Stimulated activated effector memory CD8-positive, alpha-beta T cell treated with anti-CD3 and anti-CD28 coated beads, Interleukin-12 subunit alpha, Interleukin-12 subunit beta, amount 100 ng/mL, for 72 hours (primary cell): Measurements from ENCODE around the gene UHRF1.

Experiments
- ATAC-seq: fragments of 150-1000 bp; cut with Tn5 transposase; 2 replicates; pipeline ENCODE4 v1.10.0; 2021
- DNase-seq, 2 donors: peaks; one replicate each; pipeline ENCODE4 v3.0.0; 2021 to 2022; ENCODE audit warnings: low spot score in 2 of 2
- H3K27ac Mint-ChIP-seq: one replicate; pipeline ENCODE4 v1.8.0; 2022; ENCODE audit warnings: mild to moderate bottlenecking, mixed read lengths
- H3K36me3 Mint-ChIP-seq: one replicate; pipeline ENCODE4 v1.8.0; 2022; ENCODE audit warnings: mild to moderate bottlenecking, mixed read lengths
- H3K4me1 Mint-ChIP-seq: one replicate; pipeline ENCODE4 v1.8.0; 2022; ENCODE audit warnings: mixed read lengths
- H3K4me3 Mint-ChIP-seq: one replicate; pipeline ENCODE4 v1.8.0; 2022; ENCODE audit warnings: mild to moderate bottlenecking, mixed read lengths
- H3K9me3 Mint-ChIP-seq: one replicate; pipeline ENCODE4 v1.8.0; 2022; ENCODE audit warnings: mixed read lengths

The UHRF1 gene

DNA sequence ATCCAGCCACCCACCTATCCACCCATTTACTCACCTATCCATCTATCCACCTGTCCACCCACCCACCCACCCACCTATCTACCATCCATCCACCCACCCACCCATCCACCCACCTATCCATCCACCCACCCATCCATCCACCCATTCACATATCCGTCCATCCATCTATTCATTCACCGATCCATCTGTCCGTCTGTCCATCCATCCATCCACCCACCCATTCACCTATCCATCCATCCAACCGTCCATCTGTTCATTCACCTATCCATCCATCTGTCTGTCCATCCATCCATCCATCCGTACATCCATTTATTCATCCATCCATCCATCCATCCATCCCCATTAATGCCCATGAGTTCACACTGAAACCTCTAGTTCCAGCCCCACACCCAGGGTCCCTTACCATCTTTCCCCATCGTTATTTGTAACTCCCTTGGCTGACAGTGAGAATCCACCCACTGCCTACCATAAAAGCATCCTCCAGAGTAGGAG lies 90.9 kb downstream of the UHRF1 start:
- no peak overlapping the region for H3K4me3 Mint-ChIP-seq
- ATAC-seq, result no peak
- H3K27ac Mint-ChIP-seq, result no peak overlapping the region

DNA sequence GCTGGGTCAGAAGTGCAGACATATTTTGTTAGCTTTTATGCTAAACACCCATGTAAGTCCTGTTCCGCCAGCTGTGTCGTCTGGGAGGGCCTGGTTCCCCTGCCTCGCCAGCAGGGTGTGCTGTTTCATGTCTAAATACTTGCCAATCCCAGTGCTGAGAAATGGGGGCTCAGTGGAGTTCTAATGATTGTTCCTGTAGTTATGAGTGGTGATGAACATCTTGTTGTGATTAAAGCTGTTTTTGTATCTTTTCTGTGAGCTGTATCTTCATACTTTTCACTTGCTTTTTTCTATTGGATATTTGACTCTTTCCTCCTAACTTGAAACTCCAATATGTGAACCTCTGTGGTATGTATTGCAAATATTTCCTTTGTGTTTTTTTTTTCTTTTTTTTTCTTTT lies 92.3 kb downstream of the UHRF1 start:
- H3K4me1 Mint-ChIP-seq, result peaks cover 57% of the 10 kb centered on the region
- peak in 1 of 2 donors; percentile 59 for DNase-seq
- H3K27ac Mint-ChIP-seq, result no peak overlapping the region
- no peaks in the 10 kb centered on the region for H3K9me3 Mint-ChIP-seq
- no peak overlapping the region for H3K4me3 Mint-ChIP-seq
- no peak for ATAC-seq
- peaks cover 18% of the 10 kb centered on the region for H3K36me3 Mint-ChIP-seq

More for the DNA sequence above, 90.9 kb downstream of the UHRF1 start:
- H3K9me3 Mint-ChIP-seq, result no peaks in the 10 kb centered on the region
- H3K36me3 Mint-ChIP-seq, result peaks cover 32% of the 10 kb centered on the region
- DNase-seq, result no peak
- peaks cover 58% of the 10 kb centered on the region for H3K4me1 Mint-ChIP-seq

DNA sequence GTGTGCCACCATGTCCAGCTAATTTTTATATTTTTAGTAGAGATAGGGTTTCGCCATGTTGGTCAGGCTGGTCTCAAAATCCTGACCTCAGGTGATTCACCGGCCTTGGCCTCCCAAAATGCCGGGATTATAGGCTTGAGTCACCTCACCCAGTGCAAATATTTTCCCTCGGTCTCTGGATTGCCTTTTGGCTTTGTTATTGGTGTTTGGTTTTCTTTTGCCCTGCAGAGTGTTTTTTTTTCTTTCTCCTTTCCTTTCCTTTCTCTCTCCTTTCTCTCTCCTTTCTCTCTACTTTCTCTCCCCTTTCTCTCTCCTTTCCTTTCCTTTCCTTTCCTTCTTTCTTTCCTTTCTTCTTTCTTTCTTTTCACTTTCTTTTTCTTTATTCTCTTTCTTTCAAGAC lies 92.8 kb downstream of the UHRF1 start:
- Mint-ChIP-seq H3K27ac (no peak overlapping the region), H3K4me1 (peaks cover 55% of the 10 kb centered on the region)
- no peak for ATAC-seq

DNA sequence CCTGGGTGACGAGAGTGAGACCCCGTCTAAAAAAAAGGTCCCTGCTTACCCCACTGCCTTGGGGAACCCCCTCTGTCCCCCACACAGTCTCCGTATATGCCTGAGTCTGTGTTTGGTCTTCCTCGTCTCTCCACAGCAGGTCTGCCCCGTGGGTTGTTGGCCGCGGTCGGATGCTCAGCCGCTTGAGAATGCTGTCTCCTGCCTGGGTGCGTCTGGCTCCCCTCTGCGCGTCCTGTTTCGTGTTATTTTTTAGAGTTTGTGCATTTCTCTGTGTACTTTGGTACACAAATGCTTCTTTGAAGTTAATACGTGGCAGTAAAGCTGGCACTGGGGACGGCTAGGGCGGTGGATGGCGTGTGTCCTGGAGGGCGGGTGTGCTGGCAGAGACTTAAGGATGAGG lies 94.5 kb downstream of the UHRF1 start:
- no peak overlapping the region for H3K4me3 Mint-ChIP-seq
- H3K9me3 Mint-ChIP-seq, result no peaks in the 10 kb centered on the region
- H3K27ac Mint-ChIP-seq, result no peak overlapping the region
- peaks cover 17% of the 10 kb centered on the region for H3K36me3 Mint-ChIP-seq
- peaks cover 55% of the 10 kb centered on the region for H3K4me1 Mint-ChIP-seq
- ATAC-seq (no peak), DNase-seq (no peak)

More for the DNA sequence above, 92.8 kb downstream of the UHRF1 start:
- no peak overlapping the region for H3K4me3 Mint-ChIP-seq
- H3K36me3 Mint-ChIP-seq, result peaks cover 17% of the 10 kb centered on the region
- H3K9me3 Mint-ChIP-seq, result no peaks in the 10 kb centered on the region
- DNase-seq, result no peak

DNA sequence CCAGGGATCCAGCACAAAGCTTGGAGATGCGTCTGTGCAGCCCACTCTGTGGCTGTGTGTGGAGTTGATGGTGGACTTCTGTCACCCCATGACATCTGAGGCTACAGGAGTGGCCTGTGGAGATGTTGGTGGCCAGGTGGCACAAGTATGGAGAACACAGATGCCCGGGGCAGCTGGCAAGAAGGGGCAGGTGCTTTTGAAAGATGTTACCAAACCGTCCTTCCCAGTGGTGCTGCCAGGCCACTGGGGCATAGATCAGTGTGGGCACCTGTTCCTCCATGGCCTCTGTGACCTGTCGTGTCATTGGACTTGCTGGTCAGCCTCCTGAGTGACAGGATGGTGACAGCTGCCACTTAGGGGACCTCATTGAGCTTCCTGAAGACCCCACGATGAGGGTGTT lies 95.8 kb downstream of the UHRF1 start:
- peaks cover 46% of the 10 kb centered on the region for H3K4me1 Mint-ChIP-seq
- ATAC-seq (no peak), DNase-seq (no peak)
- no peak overlapping the region for H3K27ac Mint-ChIP-seq
- peaks cover 17% of the 10 kb centered on the region for H3K36me3 Mint-ChIP-seq
- no peaks in the 10 kb centered on the region for H3K9me3 Mint-ChIP-seq
- H3K4me3 Mint-ChIP-seq, result no peak overlapping the region

DNA sequence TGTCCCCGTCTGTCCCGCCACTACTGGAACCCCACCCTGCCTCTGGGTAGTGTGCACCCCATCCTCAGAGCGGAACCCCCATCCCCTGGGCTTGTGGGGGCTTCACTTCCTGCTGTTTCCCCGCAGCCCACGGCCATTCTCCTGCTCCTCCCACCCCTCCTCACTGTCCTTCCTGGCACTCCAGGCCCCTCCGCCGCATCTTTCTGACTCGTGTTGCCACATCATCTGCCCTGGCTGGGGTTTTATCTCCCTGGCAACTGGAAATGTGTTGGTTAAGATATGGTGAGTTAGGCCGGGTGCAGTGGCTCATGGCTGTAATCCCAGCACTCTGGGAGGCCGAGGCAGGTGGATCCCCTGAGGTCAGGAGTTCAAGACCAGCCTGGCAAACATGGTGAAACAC lies 96.9 kb downstream of the UHRF1 start:
- ATAC-seq (no peak), DNase-seq (no peak)
- Mint-ChIP-seq H3K9me3 (no peaks in the 10 kb centered on the region), H3K27ac (no peak overlapping the region), H3K4me3 (no peak overlapping the region), H3K36me3 (peaks cover 17% of the 10 kb centered on the region), H3K4me1 (peaks cover 42% of the 10 kb centered on the region)

DNA sequence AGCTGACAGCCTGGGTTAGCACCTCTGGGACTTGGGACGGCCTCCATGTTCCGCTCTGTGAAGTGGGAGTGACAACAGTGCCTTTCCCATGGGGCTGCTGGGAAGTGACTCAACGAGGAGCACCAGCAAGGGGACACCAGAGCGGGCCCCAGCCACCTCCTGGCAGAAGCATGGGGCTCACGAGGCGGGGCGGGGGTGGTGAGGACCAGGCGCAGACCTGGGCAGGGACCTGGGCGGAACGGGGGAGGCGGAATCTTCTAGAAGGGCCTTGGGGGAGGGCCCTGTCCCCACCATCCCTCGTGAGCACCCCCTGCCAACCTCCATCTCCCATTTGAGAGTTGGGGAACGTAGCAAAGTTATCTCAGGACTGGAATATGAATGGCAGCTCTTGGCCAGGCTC lies 97.5 kb downstream of the UHRF1 start:
- no peak overlapping the region for H3K4me3 Mint-ChIP-seq
- H3K36me3 Mint-ChIP-seq, result peaks cover 17% of the 10 kb centered on the region
- no peaks in the 10 kb centered on the region for H3K9me3 Mint-ChIP-seq
- DNase-seq, result no peak
- ATAC-seq, result no peak
- peaks cover 41% of the 10 kb centered on the region for H3K4me1 Mint-ChIP-seq
- H3K27ac Mint-ChIP-seq, result no peak overlapping the region
